SK-N-MC (cell line): ENCODE results near the gene HTR2A.

Experiments used
- EZH2 ChIP-seq: fragments of 200-600 bp; sonication (generic); IDR thresholded peaks from one replicate; pipeline ENCODE4 v1.6.1; 2017; ENCODE audit warnings: antibody characterized with exemption
- POLR2AphosphoS5 ChIP-seq: IDR thresholded peaks from 2 replicates; pipeline ENCODE4 v1.6.1; 2012; ENCODE audit warnings: mild to moderate bottlenecking, low read depth, low read length, borderline replicate concordance

GRCh38 chr13:46860722-46861121 lies 36.1 kb downstream of the HTR2A start:
- TF ChIP-seq POLR2AphosphoS5 = no peak
- no peak for TF ChIP-seq EZH2
